ENCODE results near the gene P2RY2. TPM values are rescaled to one million over a fixed set of nuclear protein-coding genes. Genes with fewer than 3 reads are reported as not detected.

The P2RY2 gene
- total and polyA plus RNA-seq, 11 donors, result 8.5 to 28.3 (median 14.7) TPM

DNA sequence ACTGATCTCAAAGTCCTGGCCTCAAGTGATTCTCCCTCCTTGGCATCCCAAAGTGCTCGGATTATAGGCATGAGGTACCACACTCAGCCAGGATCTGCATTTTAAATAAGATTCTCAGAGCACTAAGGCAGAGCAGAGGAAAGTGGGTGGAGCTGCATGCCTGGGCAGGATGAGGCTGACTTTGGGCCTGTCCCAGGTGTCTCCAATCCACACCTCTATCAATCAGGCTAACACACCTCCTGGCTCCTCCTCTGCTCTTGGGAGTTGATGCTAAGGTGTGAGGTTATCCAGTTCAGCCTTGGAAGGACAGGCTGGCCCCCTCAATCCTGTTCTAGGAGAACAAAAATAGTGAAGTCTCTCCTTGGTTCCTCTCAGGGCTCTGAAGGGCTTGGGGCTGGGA is 30.2 kb upstream of the P2RY2 start:
- H3K9me3 ChIP-seq, result no peaks in the 10 kb centered on the region
- TF ChIP-seq POLR2A (IDR thresholded peaks at IDR 0.05), result no peak
- TF ChIP-seq, protein P1, sequence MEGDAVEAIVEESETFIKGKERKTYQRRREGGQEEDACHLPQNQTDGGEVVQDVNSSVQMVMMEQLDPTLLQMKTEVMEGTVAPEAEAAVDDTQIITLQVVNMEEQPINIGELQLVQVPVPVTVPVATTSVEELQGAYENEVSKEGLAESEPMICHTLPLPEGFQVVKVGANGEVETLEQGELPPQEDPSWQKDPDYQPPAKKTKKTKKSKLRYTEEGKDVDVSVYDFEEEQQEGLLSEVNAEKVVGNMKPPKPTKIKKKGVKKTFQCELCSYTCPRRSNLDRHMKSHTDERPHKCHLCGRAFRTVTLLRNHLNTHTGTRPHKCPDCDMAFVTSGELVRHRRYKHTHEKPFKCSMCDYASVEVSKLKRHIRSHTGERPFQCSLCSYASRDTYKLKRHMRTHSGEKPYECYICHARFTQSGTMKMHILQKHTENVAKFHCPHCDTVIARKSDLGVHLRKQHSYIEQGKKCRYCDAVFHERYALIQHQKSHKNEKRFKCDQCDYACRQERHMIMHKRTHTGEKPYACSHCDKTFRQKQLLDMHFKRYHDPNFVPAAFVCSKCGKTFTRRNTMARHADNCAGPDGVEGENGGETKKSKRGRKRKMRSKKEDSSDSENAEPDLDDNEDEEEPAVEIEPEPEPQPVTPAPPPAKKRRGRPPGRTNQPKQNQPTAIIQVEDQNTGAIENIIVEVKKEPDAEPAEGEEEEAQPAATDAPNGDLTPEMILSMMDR (IDR thresholded peaks at IDR 0.05), result no peak
- H3K4me3 ChIP-seq, result no peak overlapping the region
- H3K4me1 ChIP-seq, result peaks cover 3 to 54% (median 25%) of the 10 kb centered on the region in 12 donors
- peak overlapping the region in 8 of 12 donors; percentile 26 to 70 (median 51) for H3K27ac ChIP-seq
- H3K36me3 ChIP-seq, result no peaks in the 10 kb centered on the region
- DNase-seq, result no peak
- intact Hi-C loops (cut with DNase I), result loop anchor here in 8 of 10 donors (2.0 to 5.0 kb wide), 6 partner anchors 31 to 104 kb away; partner anchors contain the start of gene P2RY2 (in 1 of the 8)
- 77 to 82% (median 81%) methylated on average over 1 of the region's 1 CpG for WGBS, 4 donors
- no peak for ATAC-seq
- no peaks in the 10 kb centered on the region for H3K27me3 ChIP-seq

DNA sequence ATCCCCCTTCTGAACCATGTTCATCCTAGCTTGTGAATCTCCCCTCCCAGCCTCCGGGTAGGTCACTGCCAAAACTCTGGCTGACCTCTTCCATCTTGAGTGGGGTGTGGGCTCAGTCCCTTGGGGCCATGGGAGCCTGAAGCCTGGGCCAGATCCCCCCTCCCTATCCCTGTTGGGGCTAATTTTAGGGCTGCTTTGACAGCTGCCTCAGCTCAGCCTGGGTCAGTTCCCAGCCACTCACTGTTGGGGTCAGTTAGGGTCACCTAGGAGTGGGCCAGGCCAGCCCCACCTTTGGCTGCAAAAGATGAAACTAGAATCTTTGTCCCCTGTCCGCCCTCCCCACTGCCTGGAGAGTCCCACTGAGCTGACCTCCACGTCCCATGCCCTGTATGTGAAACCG is 29.8 kb upstream of the P2RY2 start:
- H3K9me3 ChIP-seq, result no peaks in the 10 kb centered on the region
- no peaks in the 10 kb centered on the region for H3K27me3 ChIP-seq
- peaks cover 3 to 54% (median 23%) of the 10 kb centered on the region in 12 donors for H3K4me1 ChIP-seq
- WGBS, 4 donors, result 7 to 33% (median 24%) methylated on average over 2 to 4 of the region's 4 CpGs
- H3K27ac ChIP-seq, result peak overlapping the region in 8 of 12 donors; percentile 26 to 70 (median 51)
- intact Hi-C loops (cut with DNase I), result loop anchor here in 8 of 10 donors (2.0 to 5.0 kb wide), 5 partner anchors 30 to 104 kb away; partner anchors contain the start of gene P2RY2 (in 1 of the 8)
- ATAC-seq (peak; percentile 67 to 88 (median 82)), DNase-seq (peak; percentile 71 to 82 (median 73))
- TF ChIP-seq, protein P1 (IDR thresholded peaks at IDR 0.05), result no peak
- TF ChIP-seq POLR2A (IDR thresholded peaks at IDR 0.05), result no peak
- H3K36me3 ChIP-seq, result no peaks in the 10 kb centered on the region
- H3K4me3 ChIP-seq, result no peak overlapping the region

DNA sequence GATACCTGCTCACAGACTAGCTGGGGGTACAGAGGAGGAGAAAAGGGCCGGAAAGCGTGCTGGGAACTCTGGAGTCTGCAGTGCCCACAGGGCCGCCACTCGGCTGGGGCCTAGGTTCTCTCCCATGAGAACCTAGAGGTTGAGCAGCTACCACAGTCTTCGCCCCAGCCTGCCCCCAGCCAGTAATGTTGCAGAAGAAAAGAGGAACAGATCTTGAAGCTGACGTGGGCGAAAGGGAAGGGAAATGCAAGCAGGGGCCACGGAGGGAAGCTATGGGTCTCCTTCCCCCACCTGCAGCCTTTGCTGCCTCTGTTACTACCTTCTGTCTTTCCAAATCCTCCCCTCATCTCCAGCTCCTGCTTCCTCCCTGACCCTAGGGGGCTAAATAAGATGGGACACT is 28.8 kb upstream of the P2RY2 start:
- H3K4me3 ChIP-seq, result no peak overlapping the region
- DNase-seq (peak in 3 of 5 donors; percentile 43 to 55 (median 50)), ATAC-seq (peak in 2 of 4 donors; percentile 9 to 10)
- WGBS, 4 donors, result 67 to 79% (median 73%) methylated on average over 8 of the region's 8 CpGs
- no peaks in the 10 kb centered on the region for H3K9me3 ChIP-seq
- H3K36me3 ChIP-seq, result no peaks in the 10 kb centered on the region
- H3K27ac ChIP-seq, result peak overlapping the region in 2 of 12 donors; percentile 58 to 63
- H3K4me1 ChIP-seq, result peaks cover 3 to 54% (median 21%) of the 10 kb centered on the region in 12 donors
- TF ChIP-seq, protein P1 (IDR thresholded peaks at IDR 0.05), result no peak
- TF ChIP-seq POLR2A (IDR thresholded peaks at IDR 0.05), result no peak
- intact Hi-C loops (cut with DNase I), result loop anchor here in 8 of 10 donors (2.0 to 5.0 kb wide), 5 partner anchors 29 to 103 kb away; partner anchors contain the start of gene P2RY2 (in 1 of the 8)
- no peaks in the 10 kb centered on the region for H3K27me3 ChIP-seq

DNA sequence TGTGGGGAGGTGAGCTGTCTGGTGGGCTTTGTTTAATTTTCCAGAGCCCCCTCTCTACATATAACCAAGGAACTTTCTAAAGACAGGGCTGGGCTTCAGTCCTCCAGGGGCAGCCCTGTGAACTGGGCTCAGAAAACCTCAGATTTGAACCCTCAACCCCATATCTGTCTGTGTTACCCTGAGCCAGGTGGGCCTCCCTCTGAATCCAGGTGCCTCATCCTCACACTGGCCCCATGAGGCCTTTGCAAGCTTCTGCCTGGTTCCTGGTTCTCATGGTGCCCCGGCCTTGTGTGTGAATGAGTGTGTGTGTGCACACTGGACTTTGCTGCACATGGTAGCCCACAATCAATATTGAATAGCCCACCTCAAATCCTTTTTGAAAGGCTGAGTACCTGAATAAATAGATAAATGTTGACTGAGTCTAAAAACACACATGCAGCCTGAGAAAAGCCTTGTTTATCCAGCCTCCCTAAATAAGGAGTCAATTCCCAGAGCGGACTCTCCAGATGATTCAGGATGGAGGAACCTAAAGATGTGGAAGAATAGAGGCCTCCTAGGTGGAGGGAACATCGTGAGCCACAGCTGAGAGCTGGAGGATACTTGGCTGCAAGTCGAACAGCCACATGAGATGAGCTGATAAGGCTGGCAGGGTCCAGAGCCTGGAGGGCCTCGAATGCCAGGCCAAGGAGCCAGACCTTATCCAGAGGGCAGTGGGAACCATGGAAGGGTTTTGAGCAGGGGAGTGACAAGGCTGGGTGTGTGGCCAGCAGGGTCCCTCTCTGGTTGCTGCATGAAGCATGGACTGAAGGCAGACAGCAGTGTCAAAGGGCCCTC is 28.1 kb upstream of the P2RY2 start:
- H3K27me3 ChIP-seq, result no peaks in the 10 kb centered on the region
- intact Hi-C loops (cut with DNase I), result loop anchor here in 8 of 10 donors (2.0 to 5.0 kb wide), 5 partner anchors 29 to 102 kb away; partner anchors contain the start of gene P2RY2 (in 1 of the 8)
- 52 to 71% (median 56%) methylated on average over 5 of the region's 5 CpGs for WGBS, 4 donors
- no peaks in the 10 kb centered on the region for H3K9me3 ChIP-seq
- H3K27ac ChIP-seq, result peak overlapping the region in 1 of 12 donors; percentile 58
- H3K4me3 ChIP-seq, result no peak overlapping the region
- H3K36me3 ChIP-seq, result no peaks in the 10 kb centered on the region
- TF ChIP-seq, protein P1 (IDR thresholded peaks at IDR 0.05), result no peak
- TF ChIP-seq POLR2A (IDR thresholded peaks at IDR 0.05), result no peak
- ATAC-seq, result no peak
- H3K4me1 ChIP-seq, result peaks cover 3 to 48% (median 21%) of the 10 kb centered on the region in 12 donors
- no peak for DNase-seq

All from heart left ventricle (tissue), 16 donors.